Calu3 (cell line): ENCODE data around the gene MAML3. TPM values are rescaled to one million over a fixed set of nuclear protein-coding genes. Genes with fewer than 3 reads are reported as not detected.

Source experiments
- BruUV-seq: library from RNA; stranded (reverse); fragments of 400-500 nt; replicated peaks from 2 replicates; lab custom pipeline; 2021; lab: Mats Ljungman, UMichigan
- CTCF ChIA-PET: fragments of 300-600 bp; sonication (Branson Sonifier 250); formaldehyde crosslinking; loops from one replicate; lab custom pipeline; 2022; ENCODE audit warnings: antibody characterized with exemption; lab: Charles Lee
- DNase-seq: peaks from one replicate; pipeline ENCODE4 v3.0.0; 2022
- H3K27ac Mint-ChIP-seq: one replicate; pipeline ENCODE4 v1.8.0; 2022; ENCODE audit warnings: mixed read lengths; ENCODE audit not compliant: unreplicated experiment
- H3K27me3 Mint-ChIP-seq: one replicate; pipeline ENCODE4 v1.8.0; 2022; ENCODE audit warnings: mixed read lengths; ENCODE audit not compliant: unreplicated experiment
- H3K36me3 Mint-ChIP-seq: one replicate; pipeline ENCODE4 v1.8.0; 2022; ENCODE audit warnings: mild to moderate bottlenecking, moderate library complexity, mixed read lengths; ENCODE audit not compliant: insufficient read depth, unreplicated experiment
- H3K4me1 Mint-ChIP-seq: one replicate; pipeline ENCODE4 v1.8.0; 2022; ENCODE audit warnings: mild to moderate bottlenecking, low read depth, mixed read lengths; ENCODE audit not compliant: unreplicated experiment
- H3K4me3 Mint-ChIP-seq: one replicate; pipeline ENCODE4 v1.8.0; 2022; ENCODE audit warnings: mild to moderate bottlenecking, low read depth, moderate library complexity, mixed read lengths; ENCODE audit not compliant: unreplicated experiment
- H3K9me3 Mint-ChIP-seq: one replicate; pipeline ENCODE4 v1.8.0; 2022; ENCODE audit warnings: low read depth, mixed read lengths; ENCODE audit not compliant: unreplicated experiment
- intact Hi-C: fragments of 100-400 bp; cut with micrococcal nuclease; formaldehyde crosslinking; loops from one replicate; pipeline ENCODE4 v1.10.0; 2022; ENCODE audit not compliant: unreplicated experiment
- total RNA-seq: library from RNA; stranded (reverse); gene quantifications from 2 replicates; pipeline ENCODE4 v1.2.3, GENCODE V29; 2022
- TF ChIP-seq, protein P1 (sequence below): fragments of 200-600 bp; IDR thresholded peaks from one replicate; pipeline ENCODE4 v1.8.0; 2022; ENCODE audit warnings: antibody characterized with exemption; ENCODE audit not compliant: unreplicated experiment

Gene MAML3
- total RNA-seq, 1 experiment from 2014 or later, result 4.0 TPM

DNA sequence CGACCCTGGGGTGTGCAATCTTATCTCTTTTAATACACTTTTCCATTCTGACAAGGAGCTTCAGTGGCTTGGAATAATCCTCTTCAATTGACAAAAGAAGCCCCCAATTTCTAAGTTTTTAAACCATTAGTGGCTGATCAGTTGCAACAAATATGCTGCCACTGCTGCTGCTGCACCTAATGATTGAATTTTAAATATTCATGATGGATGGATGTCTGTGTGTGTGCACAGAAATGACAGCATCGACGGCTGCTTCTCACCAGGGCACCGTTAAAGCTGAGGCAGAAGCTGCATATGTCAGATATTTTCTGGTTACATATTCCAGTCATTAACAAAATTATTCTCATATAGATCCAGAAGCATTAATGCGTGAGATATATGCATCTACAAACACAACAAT, 306.0 kb downstream of the MAML3 start:
- Mint-ChIP-seq H3K4me1 (peaks cover 10% of the 10 kb centered on the region), H3K36me3 (no peaks in the 10 kb centered on the region), H3K9me3 (no peaks in the 10 kb centered on the region), H3K4me3 (no peak overlapping the region), H3K27me3 (no peaks in the 10 kb centered on the region), H3K27ac (no peak overlapping the region)
- intact Hi-C loops, result no loop called here
- CTCF ChIA-PET, result no interaction called here
- TF ChIP-seq, protein P1, sequence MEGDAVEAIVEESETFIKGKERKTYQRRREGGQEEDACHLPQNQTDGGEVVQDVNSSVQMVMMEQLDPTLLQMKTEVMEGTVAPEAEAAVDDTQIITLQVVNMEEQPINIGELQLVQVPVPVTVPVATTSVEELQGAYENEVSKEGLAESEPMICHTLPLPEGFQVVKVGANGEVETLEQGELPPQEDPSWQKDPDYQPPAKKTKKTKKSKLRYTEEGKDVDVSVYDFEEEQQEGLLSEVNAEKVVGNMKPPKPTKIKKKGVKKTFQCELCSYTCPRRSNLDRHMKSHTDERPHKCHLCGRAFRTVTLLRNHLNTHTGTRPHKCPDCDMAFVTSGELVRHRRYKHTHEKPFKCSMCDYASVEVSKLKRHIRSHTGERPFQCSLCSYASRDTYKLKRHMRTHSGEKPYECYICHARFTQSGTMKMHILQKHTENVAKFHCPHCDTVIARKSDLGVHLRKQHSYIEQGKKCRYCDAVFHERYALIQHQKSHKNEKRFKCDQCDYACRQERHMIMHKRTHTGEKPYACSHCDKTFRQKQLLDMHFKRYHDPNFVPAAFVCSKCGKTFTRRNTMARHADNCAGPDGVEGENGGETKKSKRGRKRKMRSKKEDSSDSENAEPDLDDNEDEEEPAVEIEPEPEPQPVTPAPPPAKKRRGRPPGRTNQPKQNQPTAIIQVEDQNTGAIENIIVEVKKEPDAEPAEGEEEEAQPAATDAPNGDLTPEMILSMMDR, result no peak
- DNase-seq, result no peak
- no TSS peak for BruUV-seq

DNA sequence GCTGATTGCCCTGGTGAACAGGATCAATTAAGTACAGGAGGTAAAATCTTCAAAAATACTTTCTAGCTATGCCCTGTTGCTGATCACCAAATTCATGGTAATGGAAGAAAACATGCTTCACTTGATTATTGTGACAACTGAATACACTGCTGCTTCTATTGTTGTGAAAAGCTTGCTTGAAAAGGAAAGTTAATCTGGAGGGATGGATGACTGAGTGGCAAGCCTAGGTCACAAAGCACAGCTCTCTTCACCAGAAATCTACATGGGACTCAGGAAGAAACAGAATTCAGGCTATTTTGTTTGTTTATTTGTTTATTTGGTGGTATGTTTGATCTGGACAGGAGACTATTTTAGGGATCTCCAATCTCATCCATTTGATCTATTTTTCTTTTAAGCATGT, 306.4 kb downstream of the MAML3 start:
- TF ChIP-seq, protein P1, result no peak
- BruUV-seq, result no TSS peak
- intact Hi-C loops, result no loop called here
- CTCF ChIA-PET, result no interaction called here
- Mint-ChIP-seq H3K27ac (no peak overlapping the region), H3K36me3 (no peaks in the 10 kb centered on the region), H3K9me3 (no peaks in the 10 kb centered on the region), H3K4me1 (peaks cover 10% of the 10 kb centered on the region), H3K4me3 (no peak overlapping the region), H3K27me3 (no peaks in the 10 kb centered on the region)
- no peak for DNase-seq

DNA sequence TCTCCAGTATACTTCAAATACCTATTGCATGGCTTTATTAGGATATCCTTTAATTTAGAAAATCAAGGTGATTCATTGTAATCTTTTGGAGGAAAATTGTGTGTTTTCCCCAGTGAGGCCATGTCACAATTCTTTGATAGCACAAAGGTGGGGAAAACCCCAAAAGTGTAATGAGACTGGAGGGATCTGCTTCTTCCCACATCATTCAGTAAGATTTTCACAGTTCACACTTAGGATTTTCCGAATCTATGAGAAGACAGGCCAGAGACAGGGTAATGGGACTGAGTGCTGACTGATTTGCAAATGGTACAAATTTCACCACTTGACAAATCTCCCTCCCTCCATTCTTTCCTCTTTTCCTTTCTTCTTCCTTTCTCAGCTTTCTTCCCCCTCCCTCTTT, 307.2 kb downstream of the MAML3 start:
- peaks cover 10% of the 10 kb centered on the region for H3K4me1 Mint-ChIP-seq
- H3K9me3 Mint-ChIP-seq, result no peaks in the 10 kb centered on the region
- BruUV-seq, result no TSS peak
- H3K4me3 Mint-ChIP-seq, result no peak overlapping the region
- H3K36me3 Mint-ChIP-seq, result no peaks in the 10 kb centered on the region
- no peak for DNase-seq
- intact Hi-C loops, result no loop called here
- no peaks in the 10 kb centered on the region for H3K27me3 Mint-ChIP-seq
- CTCF ChIA-PET, result no interaction called here
- H3K27ac Mint-ChIP-seq, result no peak overlapping the region
- TF ChIP-seq, protein P1, result no peak

DNA sequence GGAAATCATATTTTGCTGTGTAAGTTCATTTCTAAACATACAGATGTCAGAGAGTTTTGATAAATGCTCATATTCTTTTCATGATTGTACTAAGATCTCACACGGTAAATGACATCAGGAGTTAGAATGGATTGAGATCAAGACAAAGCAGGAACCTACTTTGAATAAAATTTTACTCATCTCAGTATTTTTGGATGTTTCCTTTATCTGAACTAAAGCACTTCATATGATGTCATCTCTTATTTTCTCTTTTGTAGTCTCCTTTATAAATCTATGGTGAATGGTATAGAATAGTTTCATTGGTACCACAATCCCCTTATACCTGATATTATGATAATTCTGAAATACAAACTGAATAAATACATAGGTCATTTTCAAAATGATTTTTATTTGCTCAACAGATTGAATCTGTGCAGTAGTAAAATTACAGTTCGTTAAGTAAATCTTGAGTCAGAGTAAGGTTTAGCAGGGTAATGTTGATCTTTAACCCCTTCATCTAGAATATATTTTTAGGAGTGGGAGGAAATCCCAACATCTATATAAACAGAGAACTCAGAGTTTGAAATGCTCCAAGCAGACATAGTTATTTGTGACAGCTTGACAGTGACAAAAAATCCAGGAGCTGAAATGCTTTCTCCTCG, 308.4 kb downstream of the MAML3 start:
- H3K36me3 Mint-ChIP-seq, result no peaks in the 10 kb centered on the region
- CTCF ChIA-PET, result no interaction called here
- DNase-seq, result no peak
- intact Hi-C loops, result no loop called here
- no peak overlapping the region for H3K27ac Mint-ChIP-seq
- H3K9me3 Mint-ChIP-seq, result no peaks in the 10 kb centered on the region
- TF ChIP-seq, protein P1, result no peak
- no peak overlapping the region for H3K4me3 Mint-ChIP-seq
- H3K4me1 Mint-ChIP-seq, result peaks cover 10% of the 10 kb centered on the region
- no peaks in the 10 kb centered on the region for H3K27me3 Mint-ChIP-seq
- no TSS peak for BruUV-seq
